Right cardiac atrium (tissue), 5 donors: ENCODE data around the gene WARS2. TPM values are rescaled to one million over a fixed set of nuclear protein-coding genes. Genes with fewer than 3 reads are reported as not detected.
"Not testable (repeated sequence)": the region's sequence is repeated elsewhere in the genome, so short reads cannot be mapped to it uniquely, and the experiment has no call there.

Experiments
- ATAC-seq, 2 donors: fragments of 200-7000 bp; cut with Tn5 transposase; one replicate each; pipeline versions ENCODE4 v1.8.0 to v1.9.1; 2020; ENCODE audit warnings: moderate library complexity in 2 of 2, mild to moderate bottlenecking in 1 of 2
- DNase-seq, 3 donors: peaks; one replicate each; pipeline ENCODE4 v3.0.0-alpha.2; 2020
- H3K27ac ChIP-seq: one replicate; pipeline ENCODE4 v1.5.1; 2013; ENCODE audit warnings: mild to moderate bottlenecking, low read length, control low read depth, moderate library complexity
- H3K27me3 ChIP-seq: one replicate; pipeline ENCODE4 v1.6.1; 2013; ENCODE audit not compliant: control insufficient read depth, insufficient read depth
- H3K4me1 ChIP-seq: one replicate; pipeline ENCODE4 v1.6.1; 2013; ENCODE audit warnings: low read length; ENCODE audit not compliant: control insufficient read depth, insufficient read depth
- H3K4me3 ChIP-seq: one replicate; pipeline ENCODE4 v1.5.1; 2013; ENCODE audit warnings: low read length, control low read depth
- H3K9me3 ChIP-seq: one replicate; pipeline ENCODE4 v1.6.1; 2013; ENCODE audit warnings: low read length; ENCODE audit not compliant: control insufficient read depth
- WGBS: extraction: QIAGEN DNeasy Blood & Tissue Kit; methylation state at CpG from one replicate; pipeline ENCODE4 v1.1.7; 2013; 5-methylcytosine and 5-hydroxymethylcytosine counted together
- intact Hi-C, 4 donors: fragments of 100-400 bp; cut with DNase I; formaldehyde crosslinking; loops; one replicate each; pipeline versions ENCODE4 v1.11.0 to v1.14.0; 2022 to 2023
- long read RNA-seq, 4 donors: library from polyadenylated mRNA; unstranded; transcript quantifications; one replicate each; pipeline ENCODE4 v2.0.0, GENCODE V29; 2020 to 2021
- polyA plus RNA-seq: library from polyadenylated mRNA; stranded (reverse); fragments of 200-250 nt; gene quantifications from one replicate; pipeline ENCODE4 v1.2.3, GENCODE V29; 2013
- total RNA-seq, 4 donors: library from RNA; stranded (reverse); fragmentation: NEBNext Ultra II Directional; extraction: Animal tissue kit (Norgen Biotek cat#: 25700); gene quantifications; one replicate each; pipeline ENCODE4 v1.2.1, GENCODE V29; 2021
- donor health status: healthy with polysubstance abuse.
- donor health status: DM: no; HTN: yes; CAD: no.
- donor health status: DM: no; HTN: no; CAD: no.
- donor health status: DM: no; HTN: yes; CAD: no; lungs with severe emphysema.
- donor health status: DM: yes; HTN: yes; CAD: no.

Gene WARS2
- total RNA-seq (10 to 100 TPM in 3 of 4 donors, 1 to 10 TPM in 1; 9.9 to 12.8 (median 11.1) TPM), polyA plus RNA-seq (5.2 TPM)
- long read RNA-seq, donor 1, transcript WARS2-201 (6 exons, 2,800 nt), result major isoform, 18 of 28 reads
- long read RNA-seq, donor 1, partial matches to known transcripts, result 6 of 28 reads
- long read RNA-seq, donor 1, other reads (novel, unspliced or antisense), result 4 of 28 reads
- long read RNA-seq, donor 2, partial matches to known transcripts, result 1 of 5 reads
- long read RNA-seq, donor 2, other reads (novel, unspliced or antisense), result 2 of 5 reads
- long read RNA-seq, donor 3, transcript WARS2-201 (6 exons, 2,800 nt), result major isoform, 20 of 44 reads
- long read RNA-seq, donor 3, partial matches to known transcripts, result 5 of 44 reads
- long read RNA-seq, donor 3, other reads (novel, unspliced or antisense), result 16 of 44 reads
- long read RNA-seq, donor 4, transcript WARS2-201 (6 exons, 2,800 nt), result major isoform, 7 of 12 reads
- long read RNA-seq, donor 4, partial matches to known transcripts, result 2 of 12 reads
- long read RNA-seq, donor 4, other reads (novel, unspliced or antisense), result 2 of 12 reads

DNA sequence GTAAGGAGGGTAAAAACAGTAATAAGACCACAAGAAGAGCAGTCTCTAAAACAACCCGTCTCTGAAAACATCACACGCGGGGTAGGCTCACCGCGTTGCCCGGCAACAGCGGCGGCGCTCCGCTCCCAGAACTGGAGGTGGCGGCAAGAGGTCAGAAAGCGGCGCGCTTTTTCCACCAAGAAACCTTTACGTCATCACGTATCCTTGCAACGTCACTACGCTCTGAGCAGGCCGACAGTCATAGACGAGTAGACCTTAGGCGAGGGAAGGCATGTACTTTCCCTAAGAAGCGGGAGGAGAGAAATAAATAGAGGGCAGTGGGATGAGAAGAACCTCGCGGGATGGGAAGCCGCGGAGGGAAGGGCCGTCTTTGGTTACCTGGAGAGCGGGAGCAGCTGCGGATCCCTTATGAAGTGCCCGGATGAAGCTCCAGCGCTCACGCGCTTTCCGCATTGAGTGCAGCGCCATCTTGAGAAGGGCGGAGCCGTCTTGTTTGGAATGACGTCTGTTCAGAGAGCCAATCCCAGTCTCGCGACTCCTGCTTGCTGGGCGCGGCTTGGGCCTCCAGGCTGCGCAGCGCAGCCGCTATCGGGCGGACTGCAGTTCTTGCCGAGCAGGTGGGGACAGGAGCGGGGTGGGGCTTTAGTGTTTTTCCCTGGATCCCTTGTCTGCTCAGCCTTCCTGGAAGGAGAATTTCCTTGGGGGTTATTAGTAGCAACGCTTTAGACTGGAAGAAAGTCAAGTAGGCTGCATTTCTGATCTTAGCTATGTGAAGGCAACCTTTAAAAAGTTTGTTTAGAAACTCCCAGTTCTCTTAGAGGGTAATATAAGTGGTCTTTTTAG is at the start of gene WARS2:
Gene WARS2, minus strand, starts transcription at position 477 of the 843 bp plus-strand sequence. Its CDS starts 9 bp downstream, at position 468.
- Histone ChIP-seq H3K27ac (peak within 1 kb of the TSS; percentile 100), H3K9me3 (no peaks in the 10 kb centered on the region), H3K27me3 (no peaks in the 10 kb centered on the region), H3K4me3 (peak within 1 kb of the TSS; percentile 90), H3K4me1 (peaks cover 2% of the 10 kb centered on the region)
- intact Hi-C loops, result no loop called here
- DNase-seq (peak; percentile 95 to 97 (median 97)), ATAC-seq (peak; percentile 99 to 100)
- WGBS, result under 1% methylated on average over 50 of the region's 50 CpGs

- no peak overlapping the region for H3K27ac ChIP-seq
- no peaks in the 10 kb centered on the region for H3K9me3 ChIP-seq
- no peak overlapping the region for H3K4me3 ChIP-seq
- no peaks in the 10 kb centered on the region for H3K27me3 ChIP-seq
- no peaks in the 10 kb centered on the region for H3K4me1 ChIP-seq
- 57% methylated on average over 3 of the region's 3 CpGs for WGBS
- no peak for DNase-seq
- ATAC-seq, result no peak
- intact Hi-C loops, result no loop called here
Observed at GRCh38 chr1:119188926-119189325, 48.5 kb upstream of the WARS2 start.

DNA sequence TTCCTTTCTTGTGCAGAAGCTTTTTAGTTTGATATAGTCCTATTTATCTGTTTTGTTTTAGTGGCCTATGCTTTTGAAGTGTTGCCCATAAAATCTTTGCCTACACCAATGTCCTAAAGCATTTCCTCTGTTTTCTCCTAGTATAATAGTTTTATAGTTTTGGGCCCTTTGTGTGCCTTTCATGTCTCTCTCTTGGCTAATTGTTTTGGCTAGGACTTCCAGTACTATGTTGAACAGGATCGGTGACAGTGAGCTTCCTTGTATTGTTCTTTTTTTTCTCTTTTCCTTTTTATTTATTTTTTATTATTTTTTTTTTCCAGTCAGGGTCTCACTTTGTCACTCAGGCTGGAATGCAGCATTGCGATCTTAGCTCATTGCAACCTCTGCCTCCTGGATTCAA is 47.0 kb upstream of the WARS2 start:
- Histone ChIP-seq H3K27me3 (no peaks in the 10 kb centered on the region), H3K4me1 (no peaks in the 10 kb centered on the region), H3K4me3 (no peak overlapping the region), H3K9me3 (no peaks in the 10 kb centered on the region), H3K27ac (no peak overlapping the region)
- DNase-seq (no peak), ATAC-seq (no peak)
- 77% methylated on average over 2 of the region's 2 CpGs for WGBS
- intact Hi-C loops, result no loop called here

DNA sequence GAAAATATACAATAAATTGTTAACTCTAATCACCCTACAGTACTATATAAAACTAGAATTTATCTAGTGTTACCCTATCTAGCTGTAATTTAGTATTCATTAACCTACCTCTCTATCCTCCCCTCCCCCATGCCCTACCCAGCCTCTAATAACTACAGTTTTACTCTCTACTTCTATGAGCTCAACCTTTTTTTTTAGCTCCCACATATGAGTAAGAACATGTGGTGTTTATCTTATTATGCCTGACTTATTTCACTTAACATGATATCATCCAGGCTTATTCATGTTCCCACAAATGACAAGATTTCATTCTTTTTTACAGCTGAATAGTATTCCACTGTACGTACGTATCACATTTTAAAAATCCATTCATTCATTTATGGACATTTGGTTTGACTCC is 46.0 kb upstream of the WARS2 start:
- H3K4me1 ChIP-seq, result no peaks in the 10 kb centered on the region
- no peak for DNase-seq
- no peak overlapping the region for H3K27ac ChIP-seq
- H3K9me3 ChIP-seq, result no peaks in the 10 kb centered on the region
- WGBS, result 97% methylated on average over 2 of the region's 2 CpGs
- intact Hi-C loops, result no loop called here
- no peak overlapping the region for H3K4me3 ChIP-seq
- no peak for ATAC-seq
- no peaks in the 10 kb centered on the region for H3K27me3 ChIP-seq

DNA sequence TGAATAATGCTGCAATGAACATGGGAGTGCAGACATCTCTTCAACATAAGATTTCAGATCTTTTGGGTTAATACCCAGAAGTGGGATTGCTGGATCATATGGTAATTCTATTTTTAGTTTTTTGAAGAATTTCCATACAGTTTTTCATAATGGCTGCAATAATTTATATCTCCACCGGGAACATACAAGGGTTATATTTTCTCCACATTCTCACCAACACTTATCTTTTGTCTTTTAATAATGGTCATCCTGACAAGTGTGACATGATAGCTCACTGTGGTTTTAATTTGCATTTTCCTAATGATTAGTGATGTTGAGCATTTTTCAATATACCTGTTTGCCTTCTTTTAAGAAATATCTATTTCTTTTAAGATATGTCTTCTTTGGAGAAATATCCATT is 44.5 kb upstream of the WARS2 start:
- no peaks in the 10 kb centered on the region for H3K27me3 ChIP-seq
- DNase-seq (no peak), ATAC-seq (no peak)
- H3K4me1 ChIP-seq, result no peaks in the 10 kb centered on the region
- no peak overlapping the region for H3K27ac ChIP-seq
- intact Hi-C loops, result no loop called here
- WGBS, result 70% methylated on average over 1 of the region's 1 CpG
- H3K4me3 ChIP-seq, result no peak overlapping the region
- no peaks in the 10 kb centered on the region for H3K9me3 ChIP-seq

- H3K4me3 ChIP-seq, result no peak overlapping the region
- no peak overlapping the region for H3K27ac ChIP-seq
- ATAC-seq (no peak), DNase-seq (no peak)
- H3K9me3 ChIP-seq, result no peaks in the 10 kb centered on the region
- H3K27me3 ChIP-seq, result no peaks in the 10 kb centered on the region
- H3K4me1 ChIP-seq, result no peaks in the 10 kb centered on the region
- intact Hi-C loops, result no loop called here
- WGBS, result 88% methylated on average over 3 of the region's 3 CpGs
Observed at GRCh38 chr1:119181218-119181617, 40.8 kb upstream of the WARS2 start.

DNA sequence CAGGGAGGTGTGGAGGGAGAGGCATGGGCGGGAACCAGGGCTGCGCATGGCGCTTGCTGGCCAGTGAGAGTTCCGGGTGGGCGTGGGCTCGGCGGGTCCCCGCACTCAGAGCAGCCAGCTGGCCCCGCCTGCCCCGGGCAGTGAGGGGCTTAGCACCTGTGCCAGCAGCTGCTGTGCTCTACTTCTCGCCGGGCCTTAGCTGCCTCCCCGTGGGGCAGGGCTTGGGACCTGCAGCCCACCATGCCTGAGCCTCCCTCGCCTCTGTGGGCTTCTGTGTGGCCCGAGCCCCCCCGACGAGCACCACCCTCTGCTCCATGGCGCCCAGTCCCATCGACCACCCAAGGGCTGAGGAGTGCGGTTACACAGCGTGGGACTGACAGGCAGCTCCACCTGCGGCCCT is 38.6 kb upstream of the WARS2 start:
- Histone ChIP-seq H3K4me3 (no peak overlapping the region), H3K9me3 (no peaks in the 10 kb centered on the region), H3K4me1 (no peaks in the 10 kb centered on the region), H3K27me3 (no peaks in the 10 kb centered on the region), H3K27ac (no peak overlapping the region)
- intact Hi-C loops, result no loop called here
- WGBS, result 98% methylated on average over 22 of the region's 22 CpGs
- ATAC-seq (no peak), DNase-seq (peak in 1 of 3 donors; percentile 30)

DNA sequence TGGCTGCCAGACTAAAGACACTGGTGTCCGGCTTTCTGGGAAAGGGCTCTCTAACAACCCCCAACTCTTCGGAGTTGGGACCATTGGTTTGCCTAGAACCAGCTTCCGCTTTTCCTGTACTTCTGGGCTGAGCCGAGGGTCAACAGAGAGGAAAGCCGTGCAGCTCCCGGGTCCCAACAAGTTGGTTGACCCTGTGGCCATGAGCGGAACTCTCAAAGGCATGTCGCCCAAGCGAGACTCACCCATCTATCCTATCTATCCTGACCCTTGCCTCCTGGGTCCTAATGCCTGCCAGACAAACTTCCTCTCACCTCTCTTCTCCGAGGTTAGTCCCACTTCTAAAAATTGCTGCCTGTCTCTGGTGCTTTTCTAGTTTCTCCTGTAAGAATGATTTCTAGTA is 32.5 kb upstream of the WARS2 start:
- WGBS, result 96% methylated on average over 10 of the region's 10 CpGs
- H3K27me3 ChIP-seq, H3K27ac ChIP-seq, H3K9me3 ChIP-seq, DNase-seq, H3K4me1 ChIP-seq, intact Hi-C loops, ATAC-seq, H3K4me3 ChIP-seq: not testable (repeated sequence)

DNA sequence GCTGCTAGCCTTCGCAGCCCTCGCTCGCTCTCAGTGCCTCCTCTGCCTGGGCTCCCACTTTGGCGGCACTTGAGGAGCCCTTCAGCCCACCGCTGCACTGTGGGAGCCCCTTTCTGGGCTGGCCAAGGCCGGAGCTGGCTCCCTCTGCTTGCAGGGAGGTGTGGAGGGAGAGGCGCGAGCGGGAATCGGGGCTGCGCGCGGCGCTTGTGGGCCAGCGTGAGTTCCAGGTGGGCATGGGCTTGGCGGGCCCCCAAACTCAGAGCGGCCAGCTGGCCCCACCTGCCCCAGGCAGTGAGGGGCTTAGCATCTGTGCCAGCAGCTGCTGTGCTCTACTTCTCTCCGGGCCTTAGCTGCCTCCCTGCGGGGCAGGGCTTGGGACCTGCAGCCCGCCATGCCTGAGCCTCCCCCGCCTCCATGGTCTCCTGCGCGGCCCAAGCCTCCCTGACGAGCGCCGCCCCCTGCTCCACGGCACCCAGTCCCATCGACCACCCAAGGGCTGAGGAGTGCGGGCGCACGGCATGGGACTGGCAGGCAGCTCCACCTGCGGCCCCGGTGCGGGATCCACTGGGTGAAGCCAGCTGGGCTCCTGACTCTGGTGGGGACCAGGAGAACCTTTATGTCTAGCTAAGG is 31.0 kb upstream of the WARS2 start:
- H3K9me3 ChIP-seq, ATAC-seq, H3K4me3 ChIP-seq, H3K27ac ChIP-seq, intact Hi-C loops, H3K4me1 ChIP-seq, H3K27me3 ChIP-seq: not testable (repeated sequence)
- peak in 1 of 3 donors; percentile 33 for DNase-seq
- 95% methylated on average over 34 of the region's 34 CpGs for WGBS

DNA sequence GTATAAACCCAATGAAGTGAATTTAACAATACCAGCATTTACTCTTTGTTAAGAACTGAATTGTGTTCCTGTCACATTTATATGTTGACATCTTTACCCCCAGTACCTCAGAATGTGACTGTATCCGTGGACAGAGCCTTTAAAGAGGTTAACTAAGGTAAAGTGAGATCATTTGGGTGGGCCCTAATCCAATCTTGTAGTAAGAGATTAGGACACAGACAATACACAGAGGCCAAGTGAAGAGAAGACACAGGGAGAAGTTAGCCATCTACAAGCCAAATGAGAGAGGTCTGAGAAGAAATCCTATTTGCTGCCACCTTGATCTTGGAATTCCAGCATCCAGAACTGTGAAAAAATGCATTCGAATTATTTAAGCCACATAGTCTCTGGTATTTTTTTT is 22.9 kb upstream of the WARS2 start:
- Histone ChIP-seq H3K27ac (no peak overlapping the region), H3K27me3 (no peaks in the 10 kb centered on the region), H3K9me3 (no peaks in the 10 kb centered on the region), H3K4me3 (no peak overlapping the region), H3K4me1 (peaks cover 6% of the 10 kb centered on the region)
- DNase-seq (no peak), ATAC-seq (no peak)
- intact Hi-C loops, result no loop called here
- 63% methylated on average over 2 of the region's 2 CpGs for WGBS

DNA sequence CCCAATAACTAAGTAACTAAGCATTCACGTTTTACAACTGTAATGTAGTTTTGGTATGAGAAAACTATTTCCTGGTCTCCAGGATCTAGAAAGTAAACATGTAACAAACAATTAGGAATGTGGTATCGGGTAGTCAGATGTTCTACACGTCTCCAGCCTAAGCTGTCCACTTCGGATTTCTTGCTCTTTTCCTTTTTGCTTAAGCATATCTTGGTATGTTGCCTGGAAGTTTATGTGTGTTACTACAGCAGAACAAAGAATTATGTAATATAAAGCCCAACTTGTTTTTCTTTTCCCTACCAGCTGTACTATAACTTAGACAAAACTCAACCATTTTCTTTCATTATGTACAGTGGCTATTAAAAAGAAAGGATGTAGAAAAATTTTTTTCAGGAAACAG is 20.4 kb upstream of the WARS2 start:
- WGBS, result 38% methylated on average over 4 of the region's 4 CpGs
- ATAC-seq, result peak in 1 of 2 donors; percentile 64
- H3K4me3 ChIP-seq, result no peak overlapping the region

More for the DNA sequence above, 20.4 kb upstream of the WARS2 start:
- Histone ChIP-seq H3K27ac (no peak overlapping the region), H3K4me1 (peaks cover 6% of the 10 kb centered on the region), H3K9me3 (no peaks in the 10 kb centered on the region), H3K27me3 (no peaks in the 10 kb centered on the region)
- intact Hi-C loops, result no loop called here
- DNase-seq, result no peak
